Measurements from ENCODE around the gene GNAT1.

GRCh38 chr3:50168791-50169190 lies 22.6 kb upstream of the GNAT1 start:
- TF ChIP-seq POLR2AphosphoS5 (IDR thresholded peaks at IDR 0.05; ENCODE audit: low read depth, low read length) (no peak), SIN3A (IDR thresholded peaks at IDR 0.05; ENCODE audit: borderline replicate concordance, insufficient read depth, low read length) (no peak)
